OCI-LY1 (cell line): ENCODE data around the gene OGA.

Experiments
- H2AFZ ChIP-seq: fragments of 200-600 bp; sonication (generic), shearing (Covaris generic); 2 replicates; pipeline ENCODE4 v1.6.0; 2014; ENCODE audit warnings: antibody characterized with exemption, mild to moderate bottlenecking, low read length
- H3F3A ChIP-seq: fragments of 200-600 bp; sonication (generic), shearing (Covaris generic); 2 replicates; pipeline ENCODE4 v1.6.0; 2014; ENCODE audit warnings: mild to moderate bottlenecking, antibody characterized with exemption, low read length, moderate library complexity; ENCODE audit not compliant: insufficient read depth
- H3K27ac ChIP-seq: fragments of 200-600 bp; sonication (generic); 2 replicates; pipeline ENCODE4 v1.5.1; 2014; ENCODE audit warnings: low read length, mixed run types, mild to moderate bottlenecking, low read depth; ENCODE audit not compliant: poor library complexity, severe bottlenecking
- H3K27me3 ChIP-seq: fragments of 200-600 bp; sonication (generic); 2 replicates; pipeline ENCODE4 v1.6.0; 2014; ENCODE audit warnings: antibody characterized with exemption, mild to moderate bottlenecking, low read length, moderate library complexity; ENCODE audit not compliant: insufficient read depth
- H3K36me3 ChIP-seq: fragments of 200-600 bp; sonication (generic); 2 replicates; pipeline ENCODE4 v1.6.1; 2014; ENCODE audit warnings: mild to moderate bottlenecking, antibody characterized with exemption, low read length, moderate library complexity, mixed read lengths; ENCODE audit not compliant: insufficient read depth
- H3K4me1 ChIP-seq: fragments of 200-600 bp; sonication (generic); 2 replicates; pipeline ENCODE4 v1.5.1; 2014; ENCODE audit warnings: mild to moderate bottlenecking, low read length, moderate library complexity; ENCODE audit not compliant: insufficient read depth, severe bottlenecking
- H3K4me2 ChIP-seq: fragments of 200-600 bp; sonication (generic), shearing (Covaris generic); 2 replicates; pipeline ENCODE4 v1.6.1; 2014; ENCODE audit warnings: low read length
- H3K4me3 ChIP-seq: fragments of 200-600 bp; sonication (generic); 2 replicates; pipeline ENCODE4 v1.5.1; 2014; ENCODE audit warnings: low read length, low read depth, mild to moderate bottlenecking, mixed read lengths; ENCODE audit not compliant: poor library complexity, severe bottlenecking
- H3K79me2 ChIP-seq: fragments of 200-600 bp; shearing (Covaris generic); 2 replicates; pipeline ENCODE4 v1.6.1; 2016; ENCODE audit warnings: mixed run types, low read length, mixed read lengths; ENCODE audit not compliant: insufficient read depth
- H3K9ac ChIP-seq: fragments of 200-600 bp; sonication (generic), shearing (Covaris generic); 2 replicates; pipeline ENCODE4 v1.6.1; 2014; ENCODE audit warnings: mild to moderate bottlenecking, low read length, mixed read lengths
- H3K9me2 ChIP-seq: fragments of 200-600 bp; sonication (generic), shearing (Covaris generic); 2 replicates; pipeline ENCODE4 v1.6.1; 2014; ENCODE audit warnings: low read depth, mild to moderate bottlenecking, low read length, mixed read lengths
- H3K9me3 ChIP-seq: fragments of 200-600 bp; shearing (Covaris generic); 2 replicates; pipeline ENCODE4 v1.6.1; 2014; ENCODE audit warnings: low read length, mixed read lengths
- H4K20me1 ChIP-seq: fragments of 200-600 bp; sonication (generic), shearing (Covaris generic); 2 replicates; pipeline ENCODE4 v1.6.0; 2016; ENCODE audit warnings: mild to moderate bottlenecking, low read length; ENCODE audit not compliant: insufficient read depth
- EZH2 ChIP-seq: fragments of 200-600 bp; sonication (generic), shearing (Covaris generic); IDR thresholded peaks from 2 replicates; pipeline ENCODE4 v1.8.0; 2017; ENCODE audit warnings: borderline replicate concordance, mixed run types, mild to moderate bottlenecking, antibody characterized with exemption, low read length, moderate library complexity, mixed read lengths
- TF ChIP-seq, protein P1 (sequence below): fragments of 200-600 bp; sonication (generic), shearing (Covaris generic); IDR thresholded peaks from 2 replicates; pipeline ENCODE4 v1.5.1; 2017; ENCODE audit warnings: mild to moderate bottlenecking, antibody characterized with exemption, low read length, moderate library complexity, mixed read lengths

OGA gene

GRCh38 chr10:101771380-101771779, 46.9 kb downstream of the OGA start:
- no peaks in the 10 kb centered on the region for H3K4me1 ChIP-seq
- H3K9ac ChIP-seq: no peak overlapping the region
- no peaks in the 10 kb centered on the region for H3K79me2 ChIP-seq
- no peak overlapping the region for H2AFZ ChIP-seq
- no peaks in the 10 kb centered on the region for H3K36me3 ChIP-seq
- H4K20me1 ChIP-seq: no peaks in the 10 kb centered on the region
- no peaks in the 10 kb centered on the region for H3K9me3 ChIP-seq
- H3K27ac ChIP-seq: no peak overlapping the region
- no peaks in the 10 kb centered on the region for H3F3A ChIP-seq
- H3K9me2 ChIP-seq: no peaks in the 10 kb centered on the region
- no peak overlapping the region for H3K4me2 ChIP-seq
- TF ChIP-seq, protein P1, sequence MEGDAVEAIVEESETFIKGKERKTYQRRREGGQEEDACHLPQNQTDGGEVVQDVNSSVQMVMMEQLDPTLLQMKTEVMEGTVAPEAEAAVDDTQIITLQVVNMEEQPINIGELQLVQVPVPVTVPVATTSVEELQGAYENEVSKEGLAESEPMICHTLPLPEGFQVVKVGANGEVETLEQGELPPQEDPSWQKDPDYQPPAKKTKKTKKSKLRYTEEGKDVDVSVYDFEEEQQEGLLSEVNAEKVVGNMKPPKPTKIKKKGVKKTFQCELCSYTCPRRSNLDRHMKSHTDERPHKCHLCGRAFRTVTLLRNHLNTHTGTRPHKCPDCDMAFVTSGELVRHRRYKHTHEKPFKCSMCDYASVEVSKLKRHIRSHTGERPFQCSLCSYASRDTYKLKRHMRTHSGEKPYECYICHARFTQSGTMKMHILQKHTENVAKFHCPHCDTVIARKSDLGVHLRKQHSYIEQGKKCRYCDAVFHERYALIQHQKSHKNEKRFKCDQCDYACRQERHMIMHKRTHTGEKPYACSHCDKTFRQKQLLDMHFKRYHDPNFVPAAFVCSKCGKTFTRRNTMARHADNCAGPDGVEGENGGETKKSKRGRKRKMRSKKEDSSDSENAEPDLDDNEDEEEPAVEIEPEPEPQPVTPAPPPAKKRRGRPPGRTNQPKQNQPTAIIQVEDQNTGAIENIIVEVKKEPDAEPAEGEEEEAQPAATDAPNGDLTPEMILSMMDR: no peak
- TF ChIP-seq EZH2: no peak
- no peaks in the 10 kb centered on the region for H3K27me3 ChIP-seq
- no peak overlapping the region for H3K4me3 ChIP-seq

GRCh38 chr10:101770331-101771215, 47.7 kb downstream of the OGA start:
- no peak overlapping the region for H3K4me2 ChIP-seq
- no peaks in the 10 kb centered on the region for H4K20me1 ChIP-seq
- H3K9me3 ChIP-seq: no peaks in the 10 kb centered on the region
- H3K4me1 ChIP-seq: no peaks in the 10 kb centered on the region
- no peak overlapping the region for H3K9ac ChIP-seq
- H3K27ac ChIP-seq: no peak overlapping the region
- no peaks in the 10 kb centered on the region for H3K79me2 ChIP-seq
- H2AFZ ChIP-seq: no peak overlapping the region
- no peaks in the 10 kb centered on the region for H3K9me2 ChIP-seq
- H3F3A ChIP-seq: no peaks in the 10 kb centered on the region
- no peaks in the 10 kb centered on the region for H3K36me3 ChIP-seq
- no peak overlapping the region for H3K4me3 ChIP-seq
- H3K27me3 ChIP-seq: no peaks in the 10 kb centered on the region
- TF ChIP-seq EZH2: no peak
- TF ChIP-seq, protein P1: no peak

DNA sequence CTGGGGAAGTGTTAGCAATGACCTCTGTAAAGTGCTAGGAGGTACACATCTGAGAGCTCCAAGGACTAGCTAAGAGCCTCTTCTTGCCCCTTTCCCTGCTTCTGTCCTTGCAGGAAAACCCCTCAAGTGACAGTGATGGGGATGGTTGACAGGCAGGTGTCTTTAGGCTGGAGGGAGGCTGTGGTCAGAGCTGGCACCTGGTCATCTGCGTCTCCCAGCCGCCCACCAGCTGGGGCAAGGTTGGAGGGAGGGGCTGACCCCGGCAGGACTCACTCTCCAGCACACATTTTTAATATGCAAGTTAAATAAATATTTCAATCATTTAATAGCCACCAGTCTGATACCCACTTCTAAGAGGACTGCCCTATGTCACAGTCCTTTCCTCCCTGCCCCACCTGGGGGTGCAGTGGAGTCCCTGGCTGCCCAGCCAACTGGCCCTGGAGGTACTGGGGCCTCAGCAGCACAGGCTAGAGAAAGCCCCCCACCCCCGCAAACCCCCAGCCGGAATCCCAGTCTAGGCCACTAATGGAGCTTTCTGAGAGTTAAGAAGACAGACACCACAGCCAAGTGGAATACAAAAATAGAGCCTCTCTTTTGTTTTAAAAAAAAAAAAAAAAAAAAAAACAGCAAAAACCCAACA, 48.6 kb downstream of the OGA start:
- Histone ChIP-seq H3K4me1 (no peaks in the 10 kb centered on the region), H3K79me2 (no peaks in the 10 kb centered on the region), H3K9me2 (no peaks in the 10 kb centered on the region), H3K4me2 (no peak overlapping the region), H3K9me3 (no peaks in the 10 kb centered on the region), H3K9ac (no peak overlapping the region), H4K20me1 (no peaks in the 10 kb centered on the region), H3F3A (no peaks in the 10 kb centered on the region), H3K36me3 (no peaks in the 10 kb centered on the region), H3K27ac (no peak overlapping the region), H2AFZ (no peak overlapping the region), H3K4me3 (no peak overlapping the region), H3K27me3 (no peaks in the 10 kb centered on the region)
- TF ChIP-seq, protein P1: no peak
- no peak for TF ChIP-seq EZH2
